Measurements from ENCODE around the gene SMNDC1.

- TF ChIP-seq CTCF (IDR thresholded peaks at IDR 0.05; ENCODE audit: low read depth, low read length) (no peak), EZH2phosphoT487 (IDR thresholded peaks at IDR 0.05; ENCODE audit: low read depth) (no peak)
Measured at GRCh38 chr10:110278562-110279406, 25.9 kb downstream of the SMNDC1 start.

All from OCI-LY3 (cell line).